A549 (cell line): ENCODE data around the gene PLEKHN1. TPM values are rescaled to one million over a fixed set of nuclear protein-coding genes. Genes with fewer than 3 reads are reported as not detected.

Experiments
- ATAC-seq, 2 experiments: fragments of 200-7000 bp in 1 of 2; fragments of >200 bp in 1 of 2; cut with Nextera tagmentation in 1 of 2; cut with Tn5 transposase in 1 of 2; 3 replicates each; pipeline versions ENCODE4 v1.8.0 to v1.9.1; 2018 to 2020; ENCODE audit warnings: mild to moderate bottlenecking in 1 of 2, moderate library complexity in 1 of 2
- CTCF ChIA-PET: fragments of 300-600 bp; sonication (Branson Sonifier 250); formaldehyde crosslinking; extraction: SDS; loops from one replicate; lab custom pipeline; 2021; ENCODE audit warnings: antibody characterized with exemption, inconsistent platforms; lab: Yijun Ruan, JAX
- POLR2A ChIA-PET: fragments of 350-600 bp; formaldehyde crosslinking; extraction: SDS; loops from one replicate; lab custom pipeline; 2021; ENCODE audit warnings: antibody characterized with exemption, inconsistent platforms; lab: Yijun Ruan, JAX
- DNase-seq, 2 experiments: peaks; one replicate each; pipeline versions ENCODE4 v3.0.0 to v3.0.0-alpha.2; 2011 to 2016; ENCODE audit warnings: low read depth in 1 of 2, low spot score in 1 of 2
- FAIRE-seq: peaks from 2 replicates; lab custom pipeline; 2011; peaks lifted over from hg19 to GRCh38; lab: Jason Lieb, UNC
- H3K27ac ChIP-seq, 2 experiments: fragments of >200 bp; sonication (Bioruptor Twin); formaldehyde crosslinking; 3 replicates each; pipeline ENCODE4 v1.5.1; 2016 to 2017
- H3K4me1 ChIP-seq: fragments of >200 bp; sonication (Bioruptor Twin); formaldehyde crosslinking; 3 replicates; pipeline ENCODE4 v1.6.1; 2016
- H3K4me2 ChIP-seq: fragments of >200 bp; sonication (Bioruptor Twin); formaldehyde crosslinking; 3 replicates; pipeline ENCODE4 v1.6.1; 2016
- H3K4me3 ChIP-seq: fragments of >200 bp; sonication (Bioruptor Twin); formaldehyde crosslinking; 3 replicates; pipeline ENCODE4 v1.5.1; 2016
- H3K9me3 ChIP-seq: fragments of >200 bp; sonication (Bioruptor Twin); formaldehyde crosslinking; 3 replicates; pipeline ENCODE4 v1.6.1; 2016
- CBX8 ChIP-seq: fragments of 200-600 bp; sonication (generic); IDR thresholded peaks from 2 replicates; pipeline ENCODE4 v1.6.1; 2016
- CHD2 ChIP-seq: fragments of 150-350 bp; IDR thresholded peaks from 2 replicates; pipeline ENCODE4 v1.6.1; 2014; ENCODE audit warnings: low read length; ENCODE audit not compliant: partially characterized antibody
- CHD4 ChIP-seq: fragments of 200-600 bp; sonication (generic); IDR thresholded peaks from 2 replicates; pipeline ENCODE4 v1.6.1; 2016; ENCODE audit warnings: antibody characterized with exemption, mild to moderate bottlenecking, borderline replicate concordance
- EHF ChIP-seq: fragments of 250-450 bp; sonication (Bioruptor Pico); IDR thresholded peaks from 2 replicates; pipeline ENCODE4 v1.5.0; 2020; ENCODE audit warnings: mild to moderate bottlenecking
- EHMT2 ChIP-seq: fragments of 200-600 bp; sonication (generic); IDR thresholded peaks from 2 replicates; pipeline ENCODE4 v1.6.1; 2016; ENCODE audit warnings: antibody characterized with exemption, low read depth, mild to moderate bottlenecking, moderate library complexity
- EP300 ChIP-seq, 2 experiments: fragments of >200 bp; sonication (Bioruptor Twin); formaldehyde crosslinking; IDR thresholded peaks; 2 replicates in 1 of 2; 3 replicates in 1 of 2; pipeline ENCODE4 v1.6.1; 2016 to 2017
- FOSL2 ChIP-seq, 2 experiments: fragments of 450-650 bp in 1 of 2; fragments of >200 bp in 1 of 2; sonication (Bioruptor Twin) in 1 of 2; formaldehyde crosslinking; IDR thresholded peaks; 2 replicates each; pipeline versions ENCODE4 v1.5.0 to v1.6.1; 2016 to 2020; ENCODE audit warnings: mild to moderate bottlenecking in 1 of 2, moderate library complexity in 1 of 2
- HEYL ChIP-seq: fragments of 250-450 bp; sonication (Bioruptor Pico); IDR thresholded peaks from 2 replicates; pipeline ENCODE4 v1.8.0; 2021; ENCODE audit warnings: mild to moderate bottlenecking, moderate library complexity
- HOXA7 ChIP-seq: fragments of 250-450 bp; sonication (Bioruptor Pico); IDR thresholded peaks from 2 replicates; pipeline ENCODE4 v1.5.0; 2020; ENCODE audit warnings: mild to moderate bottlenecking, moderate library complexity
- HOXB13 ChIP-seq: fragments of 250-450 bp; sonication (Bioruptor Pico); IDR thresholded peaks from 2 replicates; pipeline ENCODE4 v1.5.0; 2020; ENCODE audit warnings: low read depth, mild to moderate bottlenecking, moderate library complexity
- JUN ChIP-seq, 2 experiments: fragments of >200 bp; sonication (Bioruptor Twin); formaldehyde crosslinking; IDR thresholded peaks; 2 replicates in 1 of 2; 3 replicates in 1 of 2; pipeline ENCODE4 v1.6.1; 2016 to 2017
- MAZ ChIP-seq: fragments of 150-350 bp; IDR thresholded peaks from 2 replicates; pipeline ENCODE4 v1.6.1; 2014; ENCODE audit warnings: antibody characterized with exemption, low read depth, low read length, borderline replicate concordance
- MYC ChIP-seq: IDR thresholded peaks from 2 replicates; pipeline ENCODE4 v1.6.1; 2012; ENCODE audit warnings: mild to moderate bottlenecking, inconsistent platforms, low read length, improper control_type of control experiment, borderline replicate concordance
- NR3C1 ChIP-seq: fragments of >200 bp; sonication (Bioruptor Twin); formaldehyde crosslinking; IDR thresholded peaks from 3 replicates; pipeline ENCODE4 v1.6.1; 2017
- PHF8 ChIP-seq: fragments of 200-600 bp; sonication (generic); IDR thresholded peaks from 2 replicates; pipeline ENCODE4 v1.6.1; 2016; ENCODE audit warnings: low read depth, mild to moderate bottlenecking, antibody characterized with exemption, moderate library complexity, borderline replicate concordance
- POLR2AphosphoS2 ChIP-seq: conservative IDR thresholded peaks from 2 replicates; pipeline ENCODE4 v1.6.1; 2012; ENCODE audit warnings: low read length, improper control_type of control experiment, inconsistent platforms
- RAD21 ChIP-seq, 2 experiments: fragments of >200 bp in 1 of 2; sonication (Bioruptor Twin) in 1 of 2; formaldehyde crosslinking in 1 of 2; IDR thresholded peaks in 1 of 2; conservative IDR thresholded peaks in 1 of 2; 2 replicates in 1 of 2; 3 replicates in 1 of 2; pipeline ENCODE4 v1.6.1; 2012 to 2018; ENCODE audit warnings: inconsistent platforms in 1 of 2
- RARB ChIP-seq: fragments of 250-450 bp; sonication (Bioruptor Pico); IDR thresholded peaks from 2 replicates; pipeline ENCODE4 v1.8.0; 2021; ENCODE audit warnings: mild to moderate bottlenecking, moderate library complexity
- RFX5 ChIP-seq: fragments of 450-650 bp; IDR thresholded peaks from 2 replicates; pipeline ENCODE4 v1.7.1; 2014; ENCODE audit warnings: antibody characterized with exemption, mild to moderate bottlenecking, moderate library complexity
- SMC3 ChIP-seq: fragments of >200 bp; sonication (Bioruptor Twin); formaldehyde crosslinking; IDR thresholded peaks from 3 replicates; pipeline ENCODE4 v1.6.1; 2018; ENCODE audit warnings: inconsistent platforms
- SREBF2 ChIP-seq: fragments of 450-650 bp; IDR thresholded peaks from 2 replicates; pipeline ENCODE4 v1.6.1; 2014; ENCODE audit warnings: mild to moderate bottlenecking, moderate library complexity
- TFCP2L1 ChIP-seq: fragments of 250-450 bp; sonication (Bioruptor Pico); IDR thresholded peaks from 2 replicates; pipeline ENCODE4 v1.5.0; 2021; ENCODE audit warnings: mild to moderate bottlenecking
- ZNF302 ChIP-seq: fragments of 250-450 bp; sonication (Bioruptor Pico); IDR thresholded peaks from 2 replicates; pipeline ENCODE4 v1.9.0; 2021; ENCODE audit warnings: inconsistent platforms, mild to moderate bottlenecking, moderate library complexity
- ZSCAN20 ChIP-seq: fragments of 250-450 bp; sonication (Bioruptor Pico); IDR thresholded peaks from 2 replicates; pipeline ENCODE4 v1.8.0; 2022; ENCODE audit warnings: mild to moderate bottlenecking, moderate library complexity
- WGBS: methylation state at CpG from one replicate; pipeline ENCODE4 v1.1.6; 2017; ENCODE audit errors: missing lambda C conversion rate; 5-methylcytosine and 5-hydroxymethylcytosine counted together
- polyA plus RNA-seq, 4 experiments: library from polyadenylated mRNA; depleted of rRNA in 3 of 4; stranded (reverse); fragments of >200 nt; fragmentation: RNase III in 1 of 4; extraction: RNeasy Plus Mini Kit Qiagen cat#74134 plus additional on column Dnase treatment in 1 of 4; gene quantifications; 2 replicates in 3 of 4; 3 replicates in 1 of 4; pipeline ENCODE4 v1.2.3, GENCODE V29; 2011 to 2017
- TF ChIP-seq, protein P1 (sequence below): fragments of >200 bp; sonication (Bioruptor Twin); formaldehyde crosslinking; IDR thresholded peaks from 2 replicates; pipeline ENCODE4 v1.6.1; 2016
- TF ChIP-seq, protein P2 (sequence below): fragments of 200-600 bp; sonication (generic); IDR thresholded peaks from 2 replicates; pipeline ENCODE4 v1.6.1; 2016; ENCODE audit warnings: antibody characterized with exemption, mild to moderate bottlenecking, moderate library complexity
- TF ChIP-seq, protein P3 (sequence below): fragments of 450-650 bp; IDR thresholded peaks from 2 replicates; pipeline ENCODE4 v1.6.1; 2014; ENCODE audit warnings: antibody characterized with exemption
- TF ChIP-seq, protein P4 (sequence below): fragments of 250-450 bp; sonication (Bioruptor Pico); IDR thresholded peaks from 2 replicates; pipeline ENCODE4 v1.5.0; 2020; ENCODE audit warnings: low read depth, mild to moderate bottlenecking, moderate library complexity

PLEKHN1 gene
- polyA plus RNA-seq, 2 of the 4 experiments (the other 2 are of a cell fraction) = 0.75 to 3.2 TPM

DNA sequence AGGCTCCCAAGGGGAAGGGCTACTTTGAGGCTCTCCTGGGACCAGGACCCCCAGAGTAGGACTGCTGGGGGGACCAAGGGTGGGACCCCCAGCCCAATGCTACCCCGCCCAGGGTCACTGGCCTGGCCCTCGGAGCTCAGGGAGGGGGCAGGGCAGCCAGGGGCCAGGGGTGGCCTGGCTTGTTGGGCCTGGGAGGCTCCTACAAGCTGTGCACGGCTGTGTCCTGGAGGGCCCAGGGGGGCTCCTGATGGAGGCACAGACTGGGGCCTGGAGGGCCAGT is 31.4 kb downstream of the PLEKHN1 start:
- no peak for FAIRE-seq
- H3K4me3 ChIP-seq = no peak overlapping the region
- ChIA-PET POLR2A (no interaction called here), CTCF (interaction anchor here (1.0 to 4.3 kb wide), 6 partner anchors 11 to 66 kb away, joined by 3 to 33 read pairs (median 6); no protein-coding TSS in a partner anchor)
- no peak for DNase-seq
- H3K4me1 ChIP-seq = peaks cover 14% of the 10 kb centered on the region
- TF ChIP-seq, protein P1, sequence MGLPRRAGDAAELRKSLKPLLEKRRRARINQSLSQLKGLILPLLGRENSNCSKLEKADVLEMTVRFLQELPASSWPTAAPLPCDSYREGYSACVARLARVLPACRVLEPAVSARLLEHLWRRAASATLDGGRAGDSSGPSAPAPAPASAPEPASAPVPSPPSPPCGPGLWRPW = no peak
- TF ChIP-seq MAZ (no peak), SREBF2 (no peak), JUN (IDR thresholded peaks at IDR 0.05) (no peak), SMC3 (no peak), PHF8 (no peak), CHD4 (no peak), RFX5 (no peak), MYC (no peak), FOSL2 (IDR thresholded peaks at IDR 0.05) (no peak), FOSL2 (CRISPR knock-in tag; IDR thresholded peaks at IDR 0.05) (no peak), HOXB13 (no peak), TFCP2L1 (CRISPR knock-in tag) (no peak), EP300 (IDR thresholded peaks at IDR 0.05) (no peak), RAD21 (conservative IDR thresholded peaks at IDR 0.05 in 1 of 2, IDR thresholded peaks at IDR 0.05 in 1 of 2) (no peak), EHMT2 (no peak), HEYL (CRISPR knock-in tag) (no peak)
- TF ChIP-seq, protein P2, sequence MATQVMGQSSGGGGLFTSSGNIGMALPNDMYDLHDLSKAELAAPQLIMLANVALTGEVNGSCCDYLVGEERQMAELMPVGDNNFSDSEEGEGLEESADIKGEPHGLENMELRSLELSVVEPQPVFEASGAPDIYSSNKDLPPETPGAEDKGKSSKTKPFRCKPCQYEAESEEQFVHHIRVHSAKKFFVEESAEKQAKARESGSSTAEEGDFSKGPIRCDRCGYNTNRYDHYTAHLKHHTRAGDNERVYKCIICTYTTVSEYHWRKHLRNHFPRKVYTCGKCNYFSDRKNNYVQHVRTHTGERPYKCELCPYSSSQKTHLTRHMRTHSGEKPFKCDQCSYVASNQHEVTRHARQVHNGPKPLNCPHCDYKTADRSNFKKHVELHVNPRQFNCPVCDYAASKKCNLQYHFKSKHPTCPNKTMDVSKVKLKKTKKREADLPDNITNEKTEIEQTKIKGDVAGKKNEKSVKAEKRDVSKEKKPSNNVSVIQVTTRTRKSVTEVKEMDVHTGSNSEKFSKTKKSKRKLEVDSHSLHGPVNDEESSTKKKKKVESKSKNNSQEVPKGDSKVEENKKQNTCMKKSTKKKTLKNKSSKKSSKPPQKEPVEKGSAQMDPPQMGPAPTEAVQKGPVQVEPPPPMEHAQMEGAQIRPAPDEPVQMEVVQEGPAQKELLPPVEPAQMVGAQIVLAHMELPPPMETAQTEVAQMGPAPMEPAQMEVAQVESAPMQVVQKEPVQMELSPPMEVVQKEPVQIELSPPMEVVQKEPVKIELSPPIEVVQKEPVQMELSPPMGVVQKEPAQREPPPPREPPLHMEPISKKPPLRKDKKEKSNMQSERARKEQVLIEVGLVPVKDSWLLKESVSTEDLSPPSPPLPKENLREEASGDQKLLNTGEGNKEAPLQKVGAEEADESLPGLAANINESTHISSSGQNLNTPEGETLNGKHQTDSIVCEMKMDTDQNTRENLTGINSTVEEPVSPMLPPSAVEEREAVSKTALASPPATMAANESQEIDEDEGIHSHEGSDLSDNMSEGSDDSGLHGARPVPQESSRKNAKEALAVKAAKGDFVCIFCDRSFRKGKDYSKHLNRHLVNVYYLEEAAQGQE = no peak
- TF ChIP-seq, protein P3, sequence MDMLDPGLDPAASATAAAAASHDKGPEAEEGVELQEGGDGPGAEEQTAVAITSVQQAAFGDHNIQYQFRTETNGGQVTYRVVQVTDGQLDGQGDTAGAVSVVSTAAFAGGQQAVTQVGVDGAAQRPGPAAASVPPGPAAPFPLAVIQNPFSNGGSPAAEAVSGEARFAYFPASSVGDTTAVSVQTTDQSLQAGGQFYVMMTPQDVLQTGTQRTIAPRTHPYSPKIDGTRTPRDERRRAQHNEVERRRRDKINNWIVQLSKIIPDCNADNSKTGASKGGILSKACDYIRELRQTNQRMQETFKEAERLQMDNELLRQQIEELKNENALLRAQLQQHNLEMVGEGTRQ = no peak
- H3K9me3 ChIP-seq = peaks cover under 1% of the 10 kb centered on the region; the same call in 2 of the 3 replicates
- WGBS = no CpG with 5 or more reads among the region's 3 CpGs
- no peak for ATAC-seq
- H3K4me2 ChIP-seq = no peak overlapping the region; the same call in 2 of the 3 replicates
- no peak overlapping the region for H3K27ac ChIP-seq

DNA sequence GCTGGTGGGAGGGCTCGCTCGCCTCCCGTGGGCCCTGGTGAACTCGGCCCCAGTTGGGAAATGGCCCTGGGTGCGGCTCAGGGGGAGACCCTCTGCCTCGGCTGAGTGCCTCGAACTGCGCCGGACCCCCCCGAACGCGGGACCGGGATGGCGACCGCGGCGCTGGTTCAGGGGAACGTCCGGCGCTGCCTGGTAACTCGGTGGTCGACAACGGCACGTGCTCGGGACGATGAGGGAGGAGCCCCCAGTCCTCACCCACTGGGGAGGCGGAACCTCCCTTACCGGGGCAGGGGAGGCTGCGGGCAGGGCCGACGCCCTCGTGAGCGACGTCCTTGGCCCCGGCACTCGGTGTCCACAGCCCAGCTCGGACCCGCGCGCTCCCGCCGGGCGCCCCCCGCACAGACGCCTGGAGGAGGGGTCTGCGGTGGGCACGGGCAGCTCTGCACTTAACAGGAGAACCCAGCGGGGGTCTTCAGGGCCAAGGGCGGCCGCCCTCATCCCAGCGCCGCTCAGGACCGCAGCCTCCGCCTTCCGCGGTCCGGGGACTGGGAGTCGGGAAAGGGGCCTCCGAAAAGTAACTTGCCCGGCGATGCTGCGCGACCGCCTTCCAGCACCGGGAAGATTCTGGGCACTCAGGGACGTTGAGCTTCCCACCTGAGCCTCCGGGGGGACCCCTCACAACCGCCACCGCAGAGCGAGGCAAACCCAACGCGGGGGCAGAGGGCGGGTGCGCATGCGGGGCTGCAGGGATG is 31.9 kb downstream of the PLEKHN1 start:
- Histone ChIP-seq H3K27ac (peak overlapping the region in 1 of 2 experiments; percentile 100; a peak in 4 of 6 replicates), H3K4me2 (peak overlapping the region; percentile 95), H3K4me3 (peak overlapping the region; percentile 77), H3K4me1 (peaks cover 14% of the 10 kb centered on the region), H3K9me3 (no peaks in the 10 kb centered on the region)
- ChIA-PET CTCF (interaction anchor here (1.0 to 4.3 kb wide), 7 partner anchors 11 to 66 kb away, joined by 3 to 33 read pairs (median 6); partner anchors contain the start of gene ISG15), POLR2A (no interaction called here)
- DNase-seq (no peak), FAIRE-seq (no peak), ATAC-seq (no peak)
- WGBS = 100% methylated on average over 2 of the region's 75 CpGs
- TF ChIP-seq HOXA7 (CRISPR knock-in tag) (no peak), EHF (CRISPR knock-in tag) (no peak), CHD2 (no peak), EHMT2 (no peak), RARB (CRISPR knock-in tag) (no peak), POLR2AphosphoS2 (no peak), SREBF2 (no peak), CBX8 (no peak), ZNF302 (CRISPR knock-in tag) (no peak), SMC3 (no peak), JUN (IDR thresholded peaks at IDR 0.05) (no peak), NR3C1 (no peak), ZSCAN20 (CRISPR knock-in tag) (no peak)
- TF ChIP-seq, protein P4, sequence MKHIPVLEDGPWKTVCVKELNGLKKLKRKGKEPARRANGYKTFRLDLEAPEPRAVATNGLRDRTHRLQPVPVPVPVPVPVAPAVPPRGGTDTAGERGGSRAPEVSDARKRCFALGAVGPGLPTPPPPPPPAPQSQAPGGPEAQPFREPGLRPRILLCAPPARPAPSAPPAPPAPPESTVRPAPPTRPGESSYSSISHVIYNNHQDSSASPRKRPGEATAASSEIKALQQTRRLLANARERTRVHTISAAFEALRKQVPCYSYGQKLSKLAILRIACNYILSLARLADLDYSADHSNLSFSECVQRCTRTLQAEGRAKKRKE (CRISPR knock-in tag) = no peak
- TF ChIP-seq, protein P2 = no peak
